Hepatocyte (in vitro differentiated cells): ENCODE data around the gene GPC4.

Source experiments
- CTCF ChIP-seq: fragments of 200-600 bp; sonication (generic); IDR thresholded peaks from 2 replicates; pipeline ENCODE4 v1.5.1; 2016; ENCODE audit warnings: antibody characterized with exemption, mild to moderate bottlenecking; ENCODE audit not compliant: poor library complexity
- EZH2 ChIP-seq: fragments of 200-600 bp; sonication (generic); IDR thresholded peaks from 2 replicates; pipeline ENCODE4 v1.6.1; 2016; ENCODE audit warnings: antibody characterized with exemption, mild to moderate bottlenecking, borderline replicate concordance

GRCh38 chrX:133399411-133399810, 15.9 kb downstream of the GPC4 start:
- TF ChIP-seq CTCF (no peak), EZH2 (no peak)
